Stimulated activated CD4-positive, alpha-beta T cell treated with anti-CD3 and anti-CD28 coated beads, Interleukin-4, amount 100 ng/mL, for 1 hour (primary cell): ENCODE measurements around the gene IL31RA.

Experiments
- DNase-seq: peaks from one replicate; pipeline ENCODE4 v3.0.0-alpha.2; 2020

IL31RA gene

GRCh38 chr5:55904152-55904551 lies 53.0 kb downstream of the IL31RA start:
- DNase-seq = no peak

GRCh38 chr5:55905251-55905650 lies 54.1 kb downstream of the IL31RA start:
- no peak for DNase-seq

GRCh38 chr5:55907927-55908326 lies 56.8 kb downstream of the IL31RA start:
- DNase-seq = no peak

- DNase-seq = no peak
Observed at GRCh38 chr5:55908804-55909203, 57.6 kb downstream of the IL31RA start.

GRCh38 chr5:55911784-55912653 lies 60.9 kb downstream of the IL31RA start:
- no peak for DNase-seq

GRCh38 chr5:55913466-55914413 lies 62.6 kb downstream of the IL31RA start:
- no peak for DNase-seq

GRCh38 chr5:55914971-55915370 lies 63.8 kb downstream of the IL31RA start:
- no peak for DNase-seq

- no peak for DNase-seq
Observed at GRCh38 chr5:55915783-55916182, 64.6 kb downstream of the IL31RA start.

GRCh38 chr5:55916986-55917385 lies 65.8 kb downstream of the IL31RA start:
- DNase-seq = no peak

GRCh38 chr5:55917402-55918086 lies 66.4 kb downstream of the IL31RA start:
- no peak for DNase-seq

GRCh38 chr5:55918087-55919035 lies 67.2 kb downstream of the IL31RA start:
- DNase-seq = no peak

- no peak for DNase-seq
Observed at GRCh38 chr5:55919625-55920024, 68.5 kb downstream of the IL31RA start.

GRCh38 chr5:55920784-55921183 lies 69.6 kb downstream of the IL31RA start:
- no peak for DNase-seq

GRCh38 chr5:55921617-55922016 lies 70.5 kb downstream of the IL31RA start:
- DNase-seq = no peak

- no peak for DNase-seq
Observed at GRCh38 chr5:55923177-55923771, 72.1 kb downstream of the IL31RA start.

- no peak for DNase-seq
Observed at GRCh38 chr5:55923865-55924500, 72.8 kb downstream of the IL31RA start.

- no peak for DNase-seq
Observed at GRCh38 chr5:55924744-55925143, 73.6 kb downstream of the IL31RA start.

- no peak for DNase-seq
Observed at GRCh38 chr5:55925181-55925580, 74.0 kb downstream of the IL31RA start.

GRCh38 chr5:55925712-55926111 lies 74.6 kb downstream of the IL31RA start:
- no peak for DNase-seq

- DNase-seq = no peak
Observed at GRCh38 chr5:55926476-55926875, 75.3 kb downstream of the IL31RA start.
